HFFc6 (cell line): ENCODE results near the gene ALDH18A1. TPM values are rescaled to one million over a fixed set of nuclear protein-coding genes. Genes with fewer than 3 reads are reported as not detected.

Experiments used
- DNase-seq: peaks from one replicate; pipeline ENCODE4 v3.0.0-alpha.2; 2018
- H3K27ac Mint-ChIP-seq: 2 replicates; pipeline ENCODE4 v1.8.0; 2020; ENCODE audit warnings: mild to moderate bottlenecking, mixed read lengths
- H3K27me3 Mint-ChIP-seq: 2 replicates; pipeline ENCODE4 v1.8.0; 2021; ENCODE audit warnings: mild to moderate bottlenecking, moderate library complexity, mixed read lengths; ENCODE audit not compliant: insufficient read depth
- H3K36me3 Mint-ChIP-seq: 2 replicates; pipeline ENCODE4 v1.8.0; 2021; ENCODE audit warnings: low read depth, mixed read lengths
- H3K4me1 Mint-ChIP-seq: 2 replicates; pipeline ENCODE4 v1.8.0; 2020; ENCODE audit warnings: low read depth, mixed read lengths
- H3K4me3 Mint-ChIP-seq: 2 replicates; pipeline ENCODE4 v1.8.0; 2020; ENCODE audit warnings: mild to moderate bottlenecking, moderate library complexity, mixed read lengths
- H3K9me3 Mint-ChIP-seq: 2 replicates; pipeline ENCODE4 v1.8.0; 2020; ENCODE audit warnings: mild to moderate bottlenecking, mixed read lengths
- CTCF ChIP-seq: fragments of 200-600 bp; sonication (generic); IDR thresholded peaks from 2 replicates; pipeline ENCODE4 v1.5.0; 2021; ENCODE audit warnings: antibody characterized with exemption, mild to moderate bottlenecking
- total RNA-seq, 6 experiments: library from RNA; stranded (reverse); fragmentation: NEBNext Ultra II Directional; extraction: Animal tissue kit (Norgen Biotek cat#: 25700); gene quantifications; 2 replicates in 1 of 6; 3 replicates in 5 of 6; pipeline ENCODE4 v1.2.3, GENCODE V29; 2021

The ALDH18A1 gene
- total RNA-seq, 6 experiments from 2014 or later, result 121 to 145 (median 133) TPM

GRCh38 chr10:95567903-95568630 lies 88.4 kb downstream of the ALDH18A1 start:
- Mint-ChIP-seq H3K27ac (no peak overlapping the region), H3K4me1 (no peaks in the 10 kb centered on the region), H3K9me3 (no peaks in the 10 kb centered on the region), H3K27me3 (peaks cover 5% of the 10 kb centered on the region), H3K4me3 (no peak overlapping the region), H3K36me3 (no peaks in the 10 kb centered on the region)
- no peak for DNase-seq
- TF ChIP-seq CTCF, result no peak

GRCh38 chr10:95566136-95566535 lies 90.4 kb downstream of the ALDH18A1 start:
- no peak for DNase-seq

GRCh38 chr10:95565336-95565735 lies 91.2 kb downstream of the ALDH18A1 start:
- peaks cover 7% of the 10 kb centered on the region for H3K27me3 Mint-ChIP-seq
- no peak for TF ChIP-seq CTCF
- DNase-seq, result no peak

More at GRCh38 chr10:95566136-95566535, 90.4 kb downstream of the ALDH18A1 start:
- peaks cover 5% of the 10 kb centered on the region for H3K27me3 Mint-ChIP-seq
- H3K9me3 Mint-ChIP-seq, result no peaks in the 10 kb centered on the region
- no peak overlapping the region for H3K27ac Mint-ChIP-seq
- no peak for TF ChIP-seq CTCF
- no peak overlapping the region for H3K4me3 Mint-ChIP-seq
- no peaks in the 10 kb centered on the region for H3K4me1 Mint-ChIP-seq
- H3K36me3 Mint-ChIP-seq, result no peaks in the 10 kb centered on the region

GRCh38 chr10:95564291-95564690 lies 92.2 kb downstream of the ALDH18A1 start:
- Mint-ChIP-seq H3K4me3 (no peak overlapping the region), H3K27ac (no peak overlapping the region), H3K36me3 (no peaks in the 10 kb centered on the region), H3K27me3 (peaks cover 8% of the 10 kb centered on the region), H3K9me3 (no peaks in the 10 kb centered on the region), H3K4me1 (peaks cover 8% of the 10 kb centered on the region)
- DNase-seq, result no peak
- no peak for TF ChIP-seq CTCF

More at GRCh38 chr10:95565336-95565735, 91.2 kb downstream of the ALDH18A1 start:
- H3K27ac Mint-ChIP-seq, result no peak overlapping the region
- no peaks in the 10 kb centered on the region for H3K36me3 Mint-ChIP-seq
- no peaks in the 10 kb centered on the region for H3K9me3 Mint-ChIP-seq
- H3K4me3 Mint-ChIP-seq, result no peak overlapping the region
- peaks cover 2% of the 10 kb centered on the region; the same call in 1 of the 2 replicates for H3K4me1 Mint-ChIP-seq

GRCh38 chr10:95562341-95562965 lies 94.1 kb downstream of the ALDH18A1 start:
- H3K27ac Mint-ChIP-seq, result no peak overlapping the region
- H3K27me3 Mint-ChIP-seq, result peaks cover 22% of the 10 kb centered on the region
- no peak for DNase-seq
- no peak overlapping the region for H3K4me3 Mint-ChIP-seq
- peaks cover 8% of the 10 kb centered on the region for H3K4me1 Mint-ChIP-seq
- no peak for TF ChIP-seq CTCF
- no peaks in the 10 kb centered on the region for H3K9me3 Mint-ChIP-seq
- H3K36me3 Mint-ChIP-seq, result no peaks in the 10 kb centered on the region
